GM19397 (cell line): Measurements from ENCODE around the gene IL6R.
A peak's percentile ranks its signal among the peaks of the same experiment; 100 is the strongest.
"Not testable (repeated sequence)": the region's sequence is repeated elsewhere in the genome, so short reads cannot be mapped to it uniquely, and the experiment has no call there.

Experiments used
- ATAC-seq: cut with Tn5 transposase; IDR thresholded peaks from one replicate; pipeline ENCODE4 v1.9.1; 2021; ENCODE audit warnings: mild to moderate bottlenecking, moderate library complexity; ENCODE audit not compliant: unreplicated experiment

The IL6R gene

GRCh38 chr1:154404984-154405746 lies at the start of gene IL6R:
IL6R (plus strand) TSS chr1:154405343; CDS start chr1:154405630, 287 bp downstream.
- peak; percentile 44 for ATAC-seq

GRCh38 chr1:154358519-154358918 lies 46.6 kb upstream of the IL6R start:
- ATAC-seq, result no peak

- ATAC-seq, result no peak
Observed at GRCh38 chr1:154360288-154360687, 44.9 kb upstream of the IL6R start.

GRCh38 chr1:154360881-154361280 lies 44.3 kb upstream of the IL6R start:
- not testable (repeated sequence) for ATAC-seq

- ATAC-seq, result no peak
Observed at GRCh38 chr1:154361357-154361756, 43.8 kb upstream of the IL6R start.

GRCh38 chr1:154371436-154371835 lies 33.7 kb upstream of the IL6R start:
- no peak for ATAC-seq

- ATAC-seq, result not testable (repeated sequence)
Observed at GRCh38 chr1:154373777-154374357, 31.3 kb upstream of the IL6R start.

- no peak for ATAC-seq
Observed at GRCh38 chr1:154379301-154379700, 25.8 kb upstream of the IL6R start.

GRCh38 chr1:154384650-154385489 lies 20.3 kb upstream of the IL6R start:
- no peak for ATAC-seq

- ATAC-seq, result no peak
Observed at GRCh38 chr1:154386643-154387352, 18.3 kb upstream of the IL6R start.

- ATAC-seq, result no peak
Observed at GRCh38 chr1:154391086-154391770, 13.9 kb upstream of the IL6R start.

- ATAC-seq, result no peak
Observed at GRCh38 chr1:154398141-154398540, 7.0 kb upstream of the IL6R start.

GRCh38 chr1:154398678-154399077 lies 6.5 kb upstream of the IL6R start:
- no peak for ATAC-seq

- no peak for ATAC-seq
Observed at GRCh38 chr1:154400381-154400801, 4.8 kb upstream of the IL6R start.

- ATAC-seq, result no peak
Observed at GRCh38 chr1:154402409-154402921, 2.7 kb upstream of the IL6R start.

- no peak for ATAC-seq
Observed at GRCh38 chr1:154403261-154403943, 1.7 kb upstream of the IL6R start.

GRCh38 chr1:154403983-154404382 lies 1.2 kb upstream of the IL6R start:
- ATAC-seq, result no peak

- no peak for ATAC-seq
Observed at GRCh38 chr1:154404511-154404931, 622 bp upstream of the IL6R start.

- peak; percentile 6 for ATAC-seq
Observed at GRCh38 chr1:154405747-154406571, 816 bp downstream of the IL6R start.
